C4-2B (cell line): ENCODE data around the gene RPS27L.

Source experiments
- H3K27ac ChIP-seq: fragments of 450-650 bp; 2 replicates; pipeline ENCODE4 v1.5.1; 2017
- ZFX ChIP-seq: fragments of 450-650 bp; IDR thresholded peaks from 2 replicates; pipeline ENCODE4 v1.6.1; 2017
- TF ChIP-seq, protein P1 (sequence below): fragments of 450-650 bp; conservative IDR thresholded peaks from 2 replicates; pipeline ENCODE4 v1.5.1; 2017; ENCODE audit warnings: mild to moderate bottlenecking

Gene RPS27L

GRCh38 chr15:63169788-63170187, 12.5 kb upstream of the RPS27L start:
- TF ChIP-seq, protein P1, sequence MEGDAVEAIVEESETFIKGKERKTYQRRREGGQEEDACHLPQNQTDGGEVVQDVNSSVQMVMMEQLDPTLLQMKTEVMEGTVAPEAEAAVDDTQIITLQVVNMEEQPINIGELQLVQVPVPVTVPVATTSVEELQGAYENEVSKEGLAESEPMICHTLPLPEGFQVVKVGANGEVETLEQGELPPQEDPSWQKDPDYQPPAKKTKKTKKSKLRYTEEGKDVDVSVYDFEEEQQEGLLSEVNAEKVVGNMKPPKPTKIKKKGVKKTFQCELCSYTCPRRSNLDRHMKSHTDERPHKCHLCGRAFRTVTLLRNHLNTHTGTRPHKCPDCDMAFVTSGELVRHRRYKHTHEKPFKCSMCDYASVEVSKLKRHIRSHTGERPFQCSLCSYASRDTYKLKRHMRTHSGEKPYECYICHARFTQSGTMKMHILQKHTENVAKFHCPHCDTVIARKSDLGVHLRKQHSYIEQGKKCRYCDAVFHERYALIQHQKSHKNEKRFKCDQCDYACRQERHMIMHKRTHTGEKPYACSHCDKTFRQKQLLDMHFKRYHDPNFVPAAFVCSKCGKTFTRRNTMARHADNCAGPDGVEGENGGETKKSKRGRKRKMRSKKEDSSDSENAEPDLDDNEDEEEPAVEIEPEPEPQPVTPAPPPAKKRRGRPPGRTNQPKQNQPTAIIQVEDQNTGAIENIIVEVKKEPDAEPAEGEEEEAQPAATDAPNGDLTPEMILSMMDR = no peak
- TF ChIP-seq ZFX = no peak
- H3K27ac ChIP-seq = no peak overlapping the region

DNA sequence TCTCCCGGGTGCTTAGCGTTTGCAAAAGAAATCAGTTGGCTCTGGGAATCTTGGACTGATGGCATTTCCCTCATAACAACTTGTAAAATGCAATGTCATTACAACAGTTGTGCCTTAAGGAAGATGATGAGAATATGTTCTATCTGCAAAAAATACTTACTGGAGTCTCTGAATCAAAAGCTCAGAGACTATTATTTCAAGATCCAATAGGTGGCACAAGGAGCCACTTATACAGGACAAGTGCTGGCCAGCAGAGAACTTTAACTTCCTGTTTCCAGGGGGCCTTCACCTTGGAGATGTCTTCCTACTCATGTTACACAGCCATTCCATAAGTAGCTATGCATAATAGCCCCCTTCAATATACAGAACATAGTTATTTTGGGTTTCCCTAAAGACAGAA, 8.9 kb upstream of the RPS27L start:
- TF ChIP-seq ZFX = no peak
- TF ChIP-seq, protein P1 = no peak; the same call in 1 of the 2 replicates
- no peak overlapping the region for H3K27ac ChIP-seq

GRCh38 chr15:63165166-63165859, 8.0 kb upstream of the RPS27L start:
- H3K27ac ChIP-seq = no peak overlapping the region
- TF ChIP-seq, protein P1 = no peak
- TF ChIP-seq ZFX = no peak

GRCh38 chr15:63163217-63163616, 5.9 kb upstream of the RPS27L start:
- H3K27ac ChIP-seq = no peak overlapping the region
- TF ChIP-seq ZFX = no peak
- TF ChIP-seq, protein P1 = no peak

DNA sequence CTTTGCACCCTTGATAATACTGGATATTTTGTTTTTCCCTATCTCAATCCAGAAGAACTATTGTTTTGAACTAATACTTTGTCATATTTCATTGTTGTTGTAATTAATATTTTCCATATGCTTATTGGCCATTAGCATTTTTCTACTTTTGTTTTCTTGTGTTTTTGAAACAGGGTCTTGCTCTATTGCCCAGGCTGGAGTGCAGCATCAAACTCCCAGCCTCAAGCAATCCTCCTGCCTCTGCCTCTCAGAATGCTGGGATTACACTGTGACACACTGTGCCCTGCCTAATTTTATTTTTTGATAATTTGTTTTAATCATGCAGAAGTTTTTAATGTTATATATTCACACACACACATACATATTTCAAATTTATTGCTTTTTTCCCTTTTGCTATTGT, 3.4 kb upstream of the RPS27L start:
- no peak overlapping the region for H3K27ac ChIP-seq
- TF ChIP-seq, protein P1 = no peak
- no peak for TF ChIP-seq ZFX

GRCh38 chr15:63157891-63158431, 684 bp upstream of the RPS27L start:
- TF ChIP-seq, protein P1 = no peak; the same call in 1 of the 2 replicates
- no peak for TF ChIP-seq ZFX
- H3K27ac ChIP-seq = peak overlapping the region; percentile 93

DNA sequence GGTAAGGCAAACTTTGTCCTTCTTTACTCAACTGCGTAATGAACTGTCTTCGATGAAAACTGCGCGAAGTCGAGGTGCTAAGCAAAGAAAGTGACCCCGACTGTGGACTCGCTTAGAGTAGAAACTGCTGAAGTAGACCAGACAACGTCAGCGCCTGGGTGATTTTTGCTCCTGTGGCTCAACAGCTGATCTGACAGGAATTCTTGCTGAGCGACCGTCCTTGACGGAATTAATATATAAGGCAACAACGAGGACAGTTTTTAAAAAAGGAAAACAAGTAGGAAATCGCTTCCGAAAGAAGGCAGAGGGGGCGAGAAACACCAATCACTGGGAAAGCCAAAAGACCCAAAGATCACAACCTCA, 541 bp downstream of the RPS27L start:
- TF ChIP-seq ZFX = no peak
- TF ChIP-seq, protein P1 = no peak

More for the DNA sequence above, 541 bp downstream of the RPS27L start:
- peak overlapping the region; percentile 93 for H3K27ac ChIP-seq
